Astrocyte of the cerebellum (primary cell): ENCODE data around the gene PTTG1.

ENCODE experiments used
- DNase-seq: peaks from one replicate; pipeline ENCODE4 v3.0.0-alpha.2; 2011; ENCODE audit warnings: low read depth
- H3K4me3 ChIP-seq: 2 replicates; pipeline ENCODE4 v1.5.1; 2011; ENCODE audit warnings: mild to moderate bottlenecking, low read depth, low read length, moderate library complexity
- in situ Hi-C: cut with HindIII; loops from 2 replicates; pipeline ENCODE4 v1.10.0; 2017; ENCODE audit warnings: low sequenced_read_pairs
- TF ChIP-seq, protein P1 (sequence below): IDR thresholded peaks from 2 replicates; pipeline ENCODE4 v1.5.1; 2012; ENCODE audit warnings: low read length, low read depth, moderate library complexity, mild to moderate bottlenecking; ENCODE audit errors: missing control alignments

The PTTG1 gene

DNA sequence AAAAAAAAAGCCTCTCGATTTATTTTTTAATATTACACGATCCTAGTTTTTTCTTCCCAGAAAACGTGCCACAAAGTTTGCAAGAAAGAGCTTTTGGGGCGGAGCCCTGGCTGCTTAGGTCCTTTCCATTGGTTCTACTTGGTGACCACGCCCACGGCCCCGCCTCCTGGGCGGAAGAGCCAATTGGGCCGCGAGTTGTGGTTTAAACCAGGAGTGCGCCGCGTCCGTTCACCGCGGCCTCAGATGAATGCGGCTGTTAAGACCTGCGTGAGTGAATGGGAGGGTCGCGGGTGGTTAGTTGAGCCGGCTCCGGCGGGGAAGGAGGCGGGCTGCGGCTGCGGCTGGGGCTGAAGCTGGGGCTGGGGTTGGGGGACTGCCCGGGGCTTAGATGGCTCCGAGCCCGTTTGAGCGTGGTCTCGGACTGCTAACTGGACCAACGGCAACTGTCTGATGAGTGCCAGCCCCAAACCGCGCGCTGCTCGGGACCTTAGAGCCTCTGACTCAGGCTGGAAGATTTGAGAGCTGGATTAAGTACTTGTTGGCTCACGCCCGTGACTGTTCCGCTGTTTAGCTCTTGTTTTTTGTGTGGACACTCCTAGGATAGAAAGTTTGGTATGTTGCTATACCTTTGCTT, at the start of gene PTTG1:
Gene PTTG1 (plus strand): TSS at position 231 of the 634 bp plus-strand sequence. CDS start 458 bp downstream, outside the sequence.
- in situ Hi-C loops: no loop called here
- TF ChIP-seq, protein P1, sequence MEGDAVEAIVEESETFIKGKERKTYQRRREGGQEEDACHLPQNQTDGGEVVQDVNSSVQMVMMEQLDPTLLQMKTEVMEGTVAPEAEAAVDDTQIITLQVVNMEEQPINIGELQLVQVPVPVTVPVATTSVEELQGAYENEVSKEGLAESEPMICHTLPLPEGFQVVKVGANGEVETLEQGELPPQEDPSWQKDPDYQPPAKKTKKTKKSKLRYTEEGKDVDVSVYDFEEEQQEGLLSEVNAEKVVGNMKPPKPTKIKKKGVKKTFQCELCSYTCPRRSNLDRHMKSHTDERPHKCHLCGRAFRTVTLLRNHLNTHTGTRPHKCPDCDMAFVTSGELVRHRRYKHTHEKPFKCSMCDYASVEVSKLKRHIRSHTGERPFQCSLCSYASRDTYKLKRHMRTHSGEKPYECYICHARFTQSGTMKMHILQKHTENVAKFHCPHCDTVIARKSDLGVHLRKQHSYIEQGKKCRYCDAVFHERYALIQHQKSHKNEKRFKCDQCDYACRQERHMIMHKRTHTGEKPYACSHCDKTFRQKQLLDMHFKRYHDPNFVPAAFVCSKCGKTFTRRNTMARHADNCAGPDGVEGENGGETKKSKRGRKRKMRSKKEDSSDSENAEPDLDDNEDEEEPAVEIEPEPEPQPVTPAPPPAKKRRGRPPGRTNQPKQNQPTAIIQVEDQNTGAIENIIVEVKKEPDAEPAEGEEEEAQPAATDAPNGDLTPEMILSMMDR: no peak
- H3K4me3 ChIP-seq: peak within 1 kb of the TSS; percentile 54
- DNase-seq: peak; percentile 96

DNA sequence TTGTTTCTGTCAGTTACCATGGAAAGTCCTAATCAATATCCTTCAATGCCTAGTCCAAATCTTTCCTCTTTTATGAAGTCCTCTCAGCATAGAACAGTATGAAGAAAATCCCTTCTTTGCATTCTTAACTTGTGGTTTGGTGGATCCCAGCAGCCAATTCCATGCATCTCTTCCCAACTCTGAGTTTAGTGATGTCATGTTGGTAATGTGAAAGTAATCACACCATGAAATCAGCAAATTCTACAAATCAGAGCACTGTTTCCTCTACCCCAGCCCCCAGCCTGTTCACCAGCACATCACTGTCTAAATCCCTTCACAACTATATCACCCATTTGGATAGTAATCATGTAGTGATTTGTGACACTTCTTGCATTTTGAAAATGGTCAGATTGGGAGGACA, 46.5 kb upstream of the PTTG1 start:
- no peak overlapping the region for H3K4me3 ChIP-seq
- DNase-seq: no peak
- TF ChIP-seq, protein P1: no peak
- in situ Hi-C loops: no loop called here

DNA sequence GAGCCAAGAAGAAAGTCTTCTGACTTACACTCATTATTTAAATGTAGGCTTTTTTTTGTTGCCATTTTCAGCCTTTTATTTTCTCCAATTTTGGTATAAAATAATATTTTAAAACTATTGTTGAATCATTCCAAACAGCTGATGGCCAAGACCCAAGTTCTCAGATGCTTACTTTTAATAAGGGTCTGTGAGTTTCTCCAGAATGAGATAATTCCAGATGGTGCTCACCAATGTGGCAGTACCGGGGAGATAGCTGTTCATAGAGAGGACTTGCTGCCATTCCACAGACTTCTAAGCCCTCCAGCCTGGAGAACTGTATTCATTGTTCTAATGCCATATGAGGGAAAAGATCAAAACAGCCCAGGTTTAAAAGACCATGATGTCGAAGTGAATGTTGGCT, 46.0 kb upstream of the PTTG1 start:
- TF ChIP-seq, protein P1: no peak
- DNase-seq: no peak
- in situ Hi-C loops: no loop called here
- no peak overlapping the region for H3K4me3 ChIP-seq

DNA sequence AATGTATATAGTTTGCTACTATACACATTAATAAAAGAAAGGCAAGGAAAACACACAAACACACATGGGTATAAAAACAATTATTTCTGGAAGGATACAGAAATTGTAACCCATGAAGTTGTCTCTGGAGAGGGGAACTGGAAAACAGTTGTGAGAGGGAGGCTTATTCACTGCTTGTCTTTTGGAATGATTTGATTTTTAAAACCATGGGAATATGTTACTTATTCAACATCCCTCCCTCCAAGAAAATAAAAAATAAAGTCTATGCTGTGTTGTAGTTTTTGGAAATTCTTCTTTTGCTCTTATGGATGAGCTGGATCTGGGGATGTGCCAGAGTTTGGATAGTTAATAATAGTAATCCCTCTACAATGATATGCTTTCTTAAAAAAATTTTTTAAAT, 45.2 kb upstream of the PTTG1 start:
- DNase-seq: no peak
- TF ChIP-seq, protein P1: no peak
- in situ Hi-C loops: no loop called here
- H3K4me3 ChIP-seq: no peak overlapping the region

DNA sequence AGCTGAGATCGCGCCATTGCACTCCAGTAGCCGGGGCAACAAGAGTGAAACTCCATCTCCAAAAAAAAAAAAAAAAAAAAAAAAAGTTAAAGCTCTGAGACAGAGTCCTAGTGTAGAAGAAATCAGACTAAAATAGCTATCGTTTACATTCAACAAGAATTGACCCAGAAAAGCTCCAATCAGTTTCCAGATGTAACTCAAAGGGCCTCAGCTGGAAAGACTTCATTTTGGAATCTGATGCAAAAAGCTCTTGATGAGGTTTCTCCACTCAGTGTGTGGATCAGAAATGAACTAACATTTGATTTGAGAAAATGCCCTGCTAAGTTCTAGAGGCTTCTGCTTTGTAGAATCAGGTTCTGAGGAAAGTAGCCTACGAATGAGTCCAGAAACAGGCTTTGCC, 44.0 kb upstream of the PTTG1 start:
- in situ Hi-C loops: no loop called here
- TF ChIP-seq, protein P1: no peak
- DNase-seq: no peak
- H3K4me3 ChIP-seq: no peak overlapping the region

DNA sequence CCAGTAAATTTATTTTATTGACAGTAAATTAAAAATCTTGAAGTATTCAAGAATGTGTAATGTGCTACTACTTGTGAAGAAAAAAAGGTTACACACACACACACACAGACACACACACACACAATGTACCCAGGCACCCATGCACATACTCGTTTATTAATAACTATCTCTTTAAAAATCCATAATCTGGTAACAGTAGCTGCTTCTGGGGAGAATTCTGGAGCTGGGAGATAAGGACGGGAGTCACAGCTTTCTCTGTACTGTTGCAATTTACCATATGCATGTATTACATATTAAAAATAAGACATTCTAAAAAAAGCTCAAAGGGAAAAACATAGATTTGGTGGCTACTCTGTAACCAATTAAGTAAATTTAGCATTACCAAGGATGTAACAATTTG, 43.3 kb upstream of the PTTG1 start:
- in situ Hi-C loops: no loop called here
- no peak for DNase-seq
- no peak overlapping the region for H3K4me3 ChIP-seq
- TF ChIP-seq, protein P1: no peak
